Measurements from ENCODE around the gene MAP4K3.

The MAP4K3 gene

DNA sequence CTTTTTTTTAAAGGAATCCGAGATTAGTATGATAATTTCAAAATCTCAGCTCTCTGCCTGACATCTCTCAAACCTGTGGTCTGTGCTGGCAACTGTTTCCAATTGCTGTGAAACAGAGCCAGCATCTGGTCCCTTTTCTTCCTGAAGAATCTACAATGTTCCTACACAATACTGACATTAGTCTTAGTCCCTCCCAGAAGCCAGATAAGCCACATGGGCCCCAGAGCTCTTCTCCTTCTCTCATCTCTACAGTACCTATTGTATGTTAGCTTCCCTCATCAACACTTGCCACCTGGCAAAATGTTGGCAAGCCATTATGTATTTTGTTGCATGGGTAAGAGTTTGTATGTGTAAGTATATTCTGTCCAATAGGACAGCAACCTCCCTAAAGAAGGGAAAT, 130.5 kb downstream of the MAP4K3 start:
- DNase-seq, result no peak

DNA sequence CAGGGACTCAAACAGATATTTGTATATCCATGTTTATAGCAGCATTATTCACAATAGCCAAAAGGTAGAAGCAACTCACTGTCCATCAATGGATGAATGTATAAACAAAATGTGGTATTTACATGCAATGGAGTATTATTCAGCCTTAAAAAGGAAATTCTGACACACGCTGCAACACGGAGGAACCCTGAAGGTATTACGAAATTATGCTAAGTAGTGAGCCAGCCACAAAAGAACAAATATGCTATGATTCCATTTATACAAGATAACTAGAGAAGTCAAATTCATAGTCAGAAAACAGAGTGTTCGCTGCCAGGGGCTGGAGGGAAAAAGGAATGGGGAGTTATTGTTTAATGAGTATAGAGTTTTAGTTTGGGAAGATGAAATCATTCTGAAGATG, 132.4 kb downstream of the MAP4K3 start:
- no peak for DNase-seq

DNA sequence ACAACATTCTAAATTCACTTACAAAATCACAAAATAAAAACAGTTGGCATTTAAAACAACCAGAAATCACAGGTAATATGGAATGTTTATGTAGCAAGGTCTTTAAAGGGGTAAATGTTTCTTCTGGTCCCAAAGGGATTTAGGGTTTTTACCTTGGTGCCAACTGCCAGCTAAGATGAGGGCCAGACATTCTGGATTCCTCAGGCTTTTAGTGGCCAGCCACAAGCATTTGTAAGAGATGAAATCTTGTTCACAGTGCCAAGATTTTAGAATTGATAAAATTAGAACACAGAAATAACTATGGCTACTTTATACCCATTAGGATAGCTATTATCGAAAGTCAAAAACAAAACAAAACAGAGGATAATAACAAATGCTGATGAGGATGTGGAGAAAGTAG, 132.9 kb downstream of the MAP4K3 start:
- DNase-seq, result no peak

DNA sequence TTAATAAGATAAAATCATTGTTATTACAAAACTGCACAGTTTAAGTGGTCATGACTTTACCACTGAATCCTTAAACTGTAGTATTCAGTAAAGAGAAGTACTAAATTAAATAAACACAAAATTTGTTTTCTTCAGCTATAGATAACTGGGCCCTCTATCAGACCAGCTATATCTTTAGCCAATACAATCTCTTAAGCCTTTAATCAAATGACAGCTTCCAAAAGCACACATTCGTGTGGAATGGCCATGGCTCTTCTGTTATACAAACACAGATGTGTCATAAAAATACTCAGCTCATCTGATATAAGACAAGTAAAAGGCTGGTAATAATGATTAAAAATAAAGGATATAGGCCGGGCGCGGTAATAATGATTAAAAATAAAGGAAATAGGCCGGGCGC, 135.7 kb downstream of the MAP4K3 start:
- DNase-seq, result no peak

DNA sequence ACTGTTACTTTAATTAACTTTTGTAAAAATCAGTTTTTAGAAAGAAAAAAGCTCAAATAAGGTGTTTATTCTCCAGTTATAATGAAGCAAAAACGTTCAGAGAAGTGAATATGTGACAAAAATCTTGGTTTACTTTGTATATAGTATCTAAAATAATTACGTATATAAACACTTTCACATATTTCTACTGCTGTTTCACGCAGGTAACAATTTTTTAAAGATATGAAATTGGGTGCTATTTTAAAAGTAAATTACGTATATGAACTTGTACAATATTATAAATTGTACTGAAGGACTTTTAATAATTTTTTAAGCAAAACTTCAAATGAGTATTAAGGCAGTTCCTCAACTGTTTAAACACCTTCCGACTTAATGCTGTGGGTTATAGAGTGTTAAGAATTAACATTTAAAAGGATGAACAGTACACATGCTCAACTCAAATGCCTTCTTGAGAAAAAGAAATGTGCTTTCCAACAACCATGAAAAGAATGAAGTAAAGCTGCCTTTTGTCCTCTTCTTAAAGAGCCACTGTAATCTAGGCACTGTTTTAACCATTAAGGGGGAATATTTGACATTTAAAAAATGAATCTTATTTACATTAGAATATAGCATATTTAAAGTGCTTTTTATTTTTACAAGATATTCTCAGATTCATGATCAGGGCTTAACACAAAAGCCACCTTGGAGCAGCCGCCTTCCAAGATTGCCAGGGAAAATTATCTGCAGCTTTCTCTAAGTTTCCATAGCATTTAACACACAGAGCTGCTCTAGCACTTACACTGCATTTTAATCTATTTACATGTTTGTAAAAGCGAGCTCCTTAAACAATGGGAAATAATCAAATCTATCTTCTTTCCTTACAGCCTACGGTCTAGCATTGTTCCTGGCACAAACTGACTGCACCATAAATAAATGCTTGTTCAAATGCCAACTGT, 136.8 kb downstream of the MAP4K3 start:
- DNase-seq, result no peak

DNA sequence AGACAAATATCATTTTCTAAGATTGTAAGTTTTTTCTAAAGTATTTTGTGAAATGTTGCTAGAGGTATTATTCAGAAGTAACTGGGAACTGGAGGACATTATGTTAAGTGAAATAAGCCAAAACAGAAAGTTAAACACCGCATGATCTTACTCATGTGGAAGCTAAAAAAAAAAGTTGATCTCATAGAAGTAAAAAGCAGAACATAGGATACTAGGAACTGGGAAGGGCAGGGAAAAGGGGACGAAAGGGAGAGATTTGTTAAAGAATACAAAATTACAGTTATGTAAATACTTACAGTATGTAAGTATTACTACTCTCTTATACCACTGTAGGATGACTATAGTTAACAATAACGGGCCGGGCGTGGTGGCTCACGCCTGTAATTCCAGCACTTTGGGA, 146.7 kb downstream of the MAP4K3 start:
- no peak for DNase-seq

DNA sequence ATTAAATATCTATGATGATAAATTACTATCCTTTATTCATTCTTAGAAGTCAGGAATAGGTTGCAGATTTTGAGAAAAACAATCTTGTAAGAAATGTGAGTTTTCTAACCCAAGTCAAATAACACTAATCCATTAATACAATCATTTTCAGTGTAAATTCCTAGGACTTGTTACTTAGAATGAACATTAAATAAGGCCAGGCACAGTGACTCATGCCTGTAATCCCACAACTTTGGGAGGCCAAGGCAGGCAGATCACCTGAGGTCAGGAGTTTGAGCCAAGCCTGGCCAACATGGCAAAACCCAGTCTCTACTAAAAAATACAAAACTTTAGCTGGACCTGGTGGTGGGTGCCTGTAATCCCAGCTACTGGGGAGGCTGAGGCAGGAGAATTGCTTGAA, 147.5 kb downstream of the MAP4K3 start:
- DNase-seq, result no peak

DNA sequence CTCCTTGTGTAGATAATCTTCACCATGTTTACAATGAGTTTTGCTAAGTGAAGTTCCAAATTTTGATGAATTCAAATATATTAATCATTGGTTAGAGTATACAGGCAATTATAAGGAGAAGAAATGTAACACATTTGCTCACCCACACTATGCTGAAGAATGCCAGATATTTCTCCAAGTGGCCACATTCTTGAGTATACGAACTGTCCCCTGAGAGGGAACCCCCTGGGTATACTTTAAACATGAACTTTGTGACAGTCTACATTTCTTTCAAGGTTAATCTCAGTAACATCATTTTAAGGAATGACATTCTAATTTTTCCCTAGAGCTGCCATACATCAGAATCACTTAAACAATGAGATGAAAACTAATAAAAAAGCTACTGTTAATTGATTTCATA, 153.5 kb downstream of the MAP4K3 start:
- DNase-seq, result no peak

DNA sequence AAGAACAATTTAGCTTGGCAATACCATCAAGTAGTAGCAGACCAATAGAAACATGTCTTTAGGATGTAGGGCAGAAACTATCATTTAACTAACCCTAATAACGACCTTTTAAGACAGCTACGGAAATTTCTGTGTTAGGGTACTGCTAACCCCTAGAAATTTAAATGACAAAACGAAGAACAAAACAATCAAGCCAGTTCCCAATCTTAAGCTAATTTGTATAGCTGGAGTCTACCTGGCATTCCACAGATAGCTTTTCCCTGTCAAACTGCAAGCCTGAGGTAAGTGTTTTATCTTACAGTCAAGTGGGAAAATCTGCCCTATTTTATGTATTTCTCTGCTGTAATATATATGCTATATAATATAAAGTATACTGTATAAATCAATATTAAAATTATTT, 155.7 kb downstream of the MAP4K3 start:
- no peak for DNase-seq

DNA sequence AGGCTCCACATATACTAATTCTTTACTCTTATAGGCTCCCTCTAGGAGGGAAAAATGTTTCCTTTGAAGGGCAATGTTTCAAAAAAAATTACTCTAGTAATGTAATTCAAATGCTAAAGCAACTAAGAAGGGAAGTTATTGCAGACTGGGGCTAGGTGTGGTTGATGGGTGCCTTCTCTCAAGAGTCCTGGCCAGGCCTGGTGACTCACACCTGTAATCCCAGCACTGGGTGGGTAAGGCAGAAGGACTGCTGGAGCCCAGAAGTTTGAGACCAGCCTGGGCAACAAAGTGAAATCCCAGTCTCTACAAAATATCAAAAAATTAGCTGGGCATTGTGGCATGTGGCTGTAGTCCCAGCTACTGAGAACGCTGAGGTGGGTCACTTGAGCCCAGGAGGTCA, 162.1 kb downstream of the MAP4K3 start:
- no peak for DNase-seq

DNA sequence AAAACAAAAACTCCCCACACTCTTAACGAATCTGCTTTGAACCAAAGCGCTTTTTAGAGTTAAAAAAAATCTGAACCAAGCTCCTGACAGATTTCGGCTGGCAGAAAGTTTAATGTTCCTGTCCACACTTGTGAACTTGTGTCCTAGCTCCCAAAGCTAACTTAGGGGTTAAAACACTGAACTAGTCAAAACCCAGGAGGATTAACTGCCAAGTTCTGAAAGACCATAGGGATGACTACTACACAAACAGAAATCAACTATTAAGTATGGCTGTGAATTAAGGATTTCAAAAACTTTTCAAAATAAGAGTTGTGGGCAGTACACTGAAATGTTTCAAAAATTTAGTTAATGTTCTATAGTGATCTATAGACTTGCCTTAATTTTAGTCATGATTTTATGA, 167.1 kb downstream of the MAP4K3 start:
- DNase-seq, result no peak

DNA sequence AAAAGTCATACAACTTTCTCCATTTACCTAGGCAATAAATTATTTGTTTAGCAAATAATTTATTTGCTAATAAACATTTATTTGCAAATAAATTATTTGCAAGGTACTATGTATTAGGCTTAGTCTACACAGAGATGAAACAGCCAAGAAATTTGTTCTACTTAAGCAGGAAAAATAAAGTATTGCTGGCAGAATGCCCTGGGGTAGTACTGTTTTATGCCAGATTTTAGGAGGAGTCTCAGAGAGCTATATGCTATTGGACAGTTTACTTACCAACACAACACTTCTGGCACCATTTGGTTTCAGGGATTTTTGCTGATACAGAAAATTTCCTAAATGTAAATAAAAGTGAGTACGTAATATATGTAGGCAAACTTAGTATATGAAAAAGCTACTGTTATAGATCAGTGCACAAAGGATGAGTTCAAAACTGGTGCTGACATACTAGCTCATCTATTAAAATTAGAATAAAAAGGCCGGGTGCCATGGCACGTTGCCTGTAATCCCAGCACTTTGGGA, 170.1 kb downstream of the MAP4K3 start:
- DNase-seq, result no peak

DNA sequence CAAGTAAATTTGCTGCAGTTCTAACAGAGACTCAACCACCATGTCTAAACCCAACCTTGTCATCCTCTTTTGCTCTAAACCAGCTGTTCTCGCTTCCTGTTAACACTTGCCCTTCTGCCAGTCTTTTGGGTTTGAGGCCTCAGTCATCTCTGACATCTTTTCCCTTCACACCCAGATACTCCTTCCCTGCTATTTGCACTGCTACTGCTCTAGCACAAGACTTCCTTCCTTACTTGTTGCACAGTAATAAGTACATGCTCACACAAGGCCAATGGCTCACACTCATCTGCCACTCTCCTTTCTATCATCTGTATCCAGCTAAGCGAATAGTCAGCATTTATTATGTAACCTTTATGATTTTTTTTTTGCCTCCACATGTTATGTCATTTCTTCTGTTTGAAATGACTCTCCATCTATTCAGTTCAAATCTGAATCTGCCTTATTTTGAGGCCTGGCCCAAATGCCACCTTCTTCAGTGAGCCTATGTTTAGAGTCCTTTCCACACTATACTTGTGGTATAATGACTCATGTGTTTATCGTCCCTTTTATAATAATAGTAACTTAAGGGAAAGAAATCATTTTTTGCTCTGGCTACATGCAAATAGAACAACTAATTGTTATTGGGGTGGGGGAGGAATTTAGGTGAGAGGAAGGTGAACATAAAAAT, 170.8 kb downstream of the MAP4K3 start:
- DNase-seq, result no peak

DNA sequence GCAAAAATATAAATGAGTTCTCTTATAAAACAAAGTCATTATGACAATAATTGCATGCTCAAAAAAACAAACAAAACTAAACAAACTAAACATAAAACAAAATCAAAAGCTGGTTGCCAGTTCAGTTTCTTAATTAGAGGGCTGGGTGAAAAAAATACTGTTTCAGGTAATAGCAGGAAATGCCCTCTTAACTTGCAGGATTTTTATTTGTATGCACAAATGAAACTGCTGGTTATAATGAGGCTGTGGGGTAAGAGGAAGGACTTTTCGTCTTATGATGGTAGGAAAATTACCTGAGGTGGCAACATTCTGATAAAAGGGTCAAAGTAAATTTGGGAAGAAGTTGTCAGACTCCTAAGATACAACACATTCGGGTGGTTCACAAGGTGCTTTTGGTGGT, 171.8 kb downstream of the MAP4K3 start:
- no peak for DNase-seq

DNA sequence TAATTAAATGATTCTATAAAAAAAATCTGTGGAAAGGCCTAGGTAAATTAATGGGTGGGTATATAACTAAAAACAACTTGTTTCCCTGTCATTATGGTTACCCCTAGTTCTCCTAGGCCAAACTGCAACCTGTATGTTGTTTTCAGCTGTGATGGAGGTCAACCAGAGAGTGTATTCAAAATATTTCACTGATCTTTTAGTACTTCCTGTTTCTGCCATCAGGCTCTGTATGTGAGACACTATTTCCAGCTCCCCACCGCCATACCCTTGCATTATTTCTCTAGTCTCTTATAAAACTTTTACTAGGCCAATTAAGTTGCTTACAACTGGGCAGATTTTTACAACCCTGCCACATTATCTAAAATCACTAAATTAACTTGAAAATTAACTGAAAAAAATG, 172.4 kb downstream of the MAP4K3 start:
- DNase-seq, result no peak

DNA sequence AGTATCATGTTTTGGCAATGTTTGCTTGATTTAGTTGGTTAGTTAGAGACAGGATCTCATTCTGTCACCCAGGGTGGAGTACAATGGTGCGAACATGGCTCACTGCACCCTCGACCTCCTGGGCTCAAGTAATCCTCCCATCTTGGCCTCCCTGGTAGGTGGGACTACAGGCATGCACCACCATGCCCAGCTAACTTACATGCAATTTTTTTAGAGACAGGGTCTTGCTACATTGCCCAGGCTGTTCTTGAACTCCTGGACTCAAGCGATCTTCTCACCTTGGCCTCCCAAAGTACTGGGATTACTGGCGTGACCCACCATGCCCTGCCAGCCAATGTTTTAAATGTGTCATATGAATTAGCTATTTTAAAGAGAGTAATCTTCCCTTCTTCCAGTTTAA, 177.0 kb downstream of the MAP4K3 start:
- DNase-seq, result no peak

DNA sequence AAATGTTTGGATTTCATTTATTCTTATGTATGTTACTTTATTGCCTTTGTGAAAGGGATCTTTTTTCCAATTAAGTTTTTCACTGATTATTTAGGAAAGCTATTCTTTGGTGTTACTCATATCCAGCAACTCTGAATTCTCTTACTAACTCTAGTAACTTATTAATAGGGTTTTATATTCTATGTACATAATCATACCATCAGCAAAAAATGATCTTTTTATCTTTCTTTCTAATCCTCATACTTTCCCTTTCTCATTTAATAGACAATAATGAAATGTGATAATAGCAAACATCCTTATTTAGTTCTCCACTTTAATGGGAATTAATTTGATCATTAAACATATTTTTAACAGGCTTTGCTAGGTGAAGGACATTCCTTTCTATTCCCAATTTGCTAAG, 181.0 kb downstream of the MAP4K3 start:
- no peak for DNase-seq

DNA sequence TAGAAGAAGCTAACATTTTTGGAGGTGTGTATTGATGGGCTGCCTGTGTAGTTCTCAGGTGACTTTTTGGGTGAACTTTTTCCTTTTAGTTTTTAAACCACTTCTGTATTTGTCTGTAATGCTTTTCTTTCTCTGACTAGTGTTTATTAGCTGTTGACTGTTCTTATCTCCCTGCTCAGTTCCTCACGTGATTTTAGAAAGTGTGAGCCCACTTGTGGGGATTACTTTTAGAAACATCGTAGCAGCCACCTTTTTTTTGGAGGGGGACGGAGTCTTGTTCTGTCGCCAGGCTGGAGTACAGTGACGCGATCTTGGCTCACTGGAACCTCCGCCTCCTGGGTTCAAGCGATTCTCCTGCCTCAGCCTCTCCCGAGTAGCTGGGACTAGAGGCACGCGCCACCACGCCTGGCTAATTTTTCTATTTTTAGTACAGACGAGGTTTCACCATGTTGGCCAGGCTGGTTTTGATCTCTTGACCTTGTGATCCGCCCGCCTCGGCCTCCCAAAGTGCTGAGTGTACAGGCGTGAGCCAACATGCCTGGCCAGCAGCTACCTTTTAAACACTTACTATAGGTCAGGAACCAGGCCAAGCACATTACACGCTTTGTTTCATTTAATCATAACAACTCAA, 184.1 kb downstream of the MAP4K3 start:
- DNase-seq, result no peak

DNA sequence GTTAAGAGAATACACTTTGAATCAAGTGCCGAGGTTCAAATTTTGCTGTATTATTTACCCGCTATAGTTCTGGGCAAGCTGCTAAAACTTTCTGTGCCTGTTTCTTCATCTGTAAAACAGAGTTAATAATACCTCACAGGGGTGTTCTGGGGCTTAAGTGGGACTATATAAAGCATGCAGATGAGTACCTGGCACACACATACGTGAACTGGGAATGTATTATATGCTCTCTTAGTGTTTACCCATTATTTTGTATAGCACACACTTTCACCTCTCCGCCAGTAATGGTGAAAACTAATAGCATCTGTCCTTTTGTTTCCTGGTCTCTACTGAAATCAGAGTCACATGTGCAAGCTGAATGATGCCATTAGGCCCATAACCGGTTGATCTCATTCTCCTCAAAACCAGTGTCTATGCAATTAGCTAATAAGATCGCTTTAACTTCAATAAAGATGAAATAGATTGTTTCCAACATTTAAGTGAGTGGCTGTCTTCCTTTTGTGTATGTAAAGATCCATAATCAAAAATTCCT, 189.5 kb downstream of the MAP4K3 start:
- no peak for DNase-seq

DNA sequence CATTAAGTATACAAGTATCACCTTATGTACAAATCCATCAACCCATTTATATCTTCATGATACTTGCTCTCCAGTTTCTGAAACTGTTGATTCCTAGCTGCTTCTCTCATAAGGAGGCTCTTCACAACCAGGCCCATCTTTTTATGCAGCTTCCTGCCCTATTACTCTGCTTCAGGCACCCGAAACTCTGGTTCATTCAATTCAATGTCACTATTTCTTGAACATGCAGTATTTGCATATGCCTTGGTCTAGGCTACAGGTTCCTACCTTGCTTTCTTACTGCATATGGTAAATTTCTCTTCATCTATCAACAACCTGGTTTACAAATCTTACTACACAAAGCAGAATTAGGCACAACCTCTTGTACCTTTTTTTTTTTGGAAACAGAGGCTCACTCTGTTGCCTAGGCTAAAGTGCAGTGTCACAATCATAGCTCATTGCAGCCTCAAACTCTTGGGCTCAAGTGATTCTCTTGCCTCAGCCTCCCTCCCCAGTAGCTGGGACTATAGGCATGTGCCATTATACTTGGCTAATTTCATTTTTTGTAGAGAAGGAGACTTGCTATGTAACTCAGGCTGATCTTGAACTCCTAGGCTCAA, 190.6 kb downstream of the MAP4K3 start:
- DNase-seq, result no peak

DNA sequence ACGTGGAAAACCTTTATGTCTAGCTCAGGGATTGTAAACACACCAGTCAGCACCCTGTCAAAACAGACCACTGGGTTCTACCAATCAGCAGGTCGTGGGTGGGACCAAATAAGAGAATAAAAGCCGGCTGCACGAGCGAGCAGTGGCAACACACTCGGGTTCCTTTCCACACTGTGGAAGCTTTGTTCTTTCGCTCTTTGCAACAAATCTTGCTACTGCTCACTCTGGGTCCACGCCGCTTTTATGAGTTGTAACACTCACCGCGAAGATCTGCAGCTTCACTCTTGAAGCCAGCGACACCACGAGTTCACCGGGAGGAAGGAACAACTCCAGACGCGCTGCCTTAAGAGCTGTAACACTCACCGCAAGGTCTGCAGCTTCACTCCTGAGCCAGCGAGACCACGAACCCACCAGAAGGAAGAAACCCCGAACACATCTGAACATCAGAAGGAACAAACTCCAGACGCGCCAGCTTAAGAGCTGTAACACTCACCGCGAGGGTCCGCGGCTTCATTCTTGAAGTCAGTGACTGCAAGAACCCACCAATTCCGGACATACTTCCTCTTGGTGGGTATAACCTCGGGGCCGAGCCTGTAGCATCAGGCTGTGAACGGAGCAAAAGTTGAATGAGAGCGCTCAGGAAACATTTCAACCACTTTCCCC, 192.0 kb downstream of the MAP4K3 start:
- peak in 1 of 51 donors; percentile 8 for DNase-seq

All from hypothalamus (tissue), 51 donors.